Left lung (tissue), 10 donors: ENCODE data around the gene AANAT. TPM values are rescaled to one million over a fixed set of nuclear protein-coding genes. Genes with fewer than 3 reads are reported as not detected.
"Not testable (repeated sequence)": the region's sequence is repeated elsewhere in the genome, so short reads cannot be mapped to it uniquely, and the experiment has no call there.

Experiments
- ATAC-seq: fragments of 200-7000 bp; cut with Tn5 transposase; one replicate; pipeline ENCODE4 v1.9.1; 2020; ENCODE audit warnings: moderate library complexity
- DNase-seq, 4 donors: peaks; one replicate each; pipeline ENCODE4 v3.0.0-alpha.2; 2013 to 2020
- H3K27ac ChIP-seq, 2 donors: fragments of 200-600 bp; sonication (generic) in 1 of 2; one replicate each; pipeline versions ENCODE4 v1.5.0 to v1.8.0; 2020 to 2021
- H3K27me3 ChIP-seq, 2 donors: fragments of 200-600 bp; sonication (generic) in 1 of 2; one replicate each; pipeline versions ENCODE4 v1.5.0 to v1.8.0; 2020 to 2021
- H3K36me3 ChIP-seq, 2 donors: fragments of 200-600 bp; sonication (generic) in 1 of 2; one replicate each; pipeline versions ENCODE4 v1.5.0 to v1.8.0; 2020 to 2021
- H3K4me1 ChIP-seq, 2 donors: fragments of 200-600 bp; one replicate each; pipeline ENCODE4 v1.8.0; 2021
- H3K4me3 ChIP-seq, 2 donors: fragments of 200-600 bp; sonication (generic) in 1 of 2; one replicate each; pipeline versions ENCODE4 v1.5.0 to v1.8.0; 2020 to 2021; ENCODE audit warnings: mild to moderate bottlenecking in 1 of 2
- H3K9me3 ChIP-seq, 2 donors: fragments of 200-600 bp; sonication (generic) in 1 of 2; one replicate each; pipeline versions ENCODE4 v1.5.0 to v1.8.0; 2020 to 2021
- CTCF ChIP-seq, 2 donors: fragments of 200-600 bp; sonication (generic) in 1 of 2; IDR thresholded peaks; one replicate each; pipeline versions ENCODE4 v1.5.0 to v1.8.0; 2021; ENCODE audit warnings: antibody characterized with exemption in 2 of 2
- intact Hi-C, 2 donors: fragments of 100-400 bp; cut with DNase I; formaldehyde crosslinking; loops; one replicate each; pipeline versions ENCODE4 v1.11.2 to v1.14.2; 2022
- polyA plus RNA-seq, 6 donors: library from polyadenylated mRNA; unstranded; fragments of 120-200 nt; gene quantifications; one replicate each; pipeline ENCODE4 v1.2.1, GENCODE V29; 2013; ENCODE audit not compliant: insufficient read length in 6 of 6
- total RNA-seq, 2 donors: library from RNA; stranded (reverse); fragmentation: NEBNext Ultra II Directional; extraction: Animal tissue kit (Norgen Biotek cat#: 25700); gene quantifications; one replicate each; pipeline ENCODE4 v1.2.1, GENCODE V29; 2021
- donor health status: DM: no; HTN: yes; CAD: no.
- donor health status: DM: no; HTN: no; CAD: no.

The AANAT gene
- total and polyA plus RNA-seq, 8 donors: 0.10 to 0.23 (median 0.18) TPM; not detected in 3

- intact Hi-C loops: loop anchor here in 1 of 2 donors (5.0 kb wide), 1 partner anchor 39 kb away; the partner anchor contains the start of gene AANAT
- no peaks in the 10 kb centered on the region for H3K9me3 ChIP-seq
Observed at GRCh38 chr17:76506408-76507345, 39.3 kb downstream of the AANAT start.

GRCh38 chr17:76508472-76509063, 41.2 kb downstream of the AANAT start:
- Histone ChIP-seq H3K27me3 (peaks cover 0 to 12% of the 10 kb centered on the region in 2 donors), H3K4me1 (peaks cover 0 to 32% of the 10 kb centered on the region in 2 donors)
- not testable (repeated sequence) for H3K36me3 ChIP-seq, ATAC-seq, H3K4me3 ChIP-seq, H3K27ac ChIP-seq, H3K9me3 ChIP-seq, DNase-seq
- intact Hi-C loops: loop anchor here in 1 of 2 donors (5.0 kb wide), 1 partner anchor 41 kb away; the partner anchor contains the start of gene AANAT

More at GRCh38 chr17:76506408-76507345, 39.3 kb downstream of the AANAT start:
- peak; percentile 96 to 99 for TF ChIP-seq CTCF (IDR thresholded peaks at IDR 0.05)
- H3K27me3 ChIP-seq: peaks cover 0 to 12% of the 10 kb centered on the region in 2 donors
- peak; percentile 83 for ATAC-seq
- peak in 3 of 4 donors; percentile 81 to 95 (median 82) for DNase-seq
- H3K4me1 ChIP-seq: peaks cover 8 to 39% of the 10 kb centered on the region in 2 donors
- H3K36me3 ChIP-seq: no peaks in the 10 kb centered on the region
- H3K27ac ChIP-seq: no peak overlapping the region
- no peak overlapping the region for H3K4me3 ChIP-seq

- TF ChIP-seq CTCF (IDR thresholded peaks at IDR 0.05): no peak
- DNase-seq (no peak), ATAC-seq (no peak)
- Histone ChIP-seq H3K27me3 (peaks cover 0 to 12% of the 10 kb centered on the region in 2 donors), H3K4me1 (peaks cover 0 to 38% of the 10 kb centered on the region in 2 donors), H3K9me3 (no peaks in the 10 kb centered on the region), H3K4me3 (no peak overlapping the region), H3K27ac (no peak overlapping the region), H3K36me3 (no peaks in the 10 kb centered on the region)
- intact Hi-C loops: no loop called here
Observed at GRCh38 chr17:76510831-76511244, 43.4 kb downstream of the AANAT start.

- TF ChIP-seq CTCF (IDR thresholded peaks at IDR 0.05): no peak
- Histone ChIP-seq H3K27me3 (peaks cover 0 to 10% of the 10 kb centered on the region in 2 donors), H3K36me3 (no peaks in the 10 kb centered on the region), H3K27ac (no peak overlapping the region), H3K4me3 (no peak overlapping the region), H3K9me3 (no peaks in the 10 kb centered on the region), H3K4me1 (peaks cover 0 to 38% of the 10 kb centered on the region in 2 donors)
- DNase-seq (no peak), ATAC-seq (peak; percentile 7)
- intact Hi-C loops: no loop called here
Observed at GRCh38 chr17:76511668-76512365, 44.4 kb downstream of the AANAT start.
